Mononuclear cell (primary cell): Measurements from ENCODE around the gene VRTN. TPM values are rescaled to one million over a fixed set of nuclear protein-coding genes. Genes with fewer than 3 reads are reported as not detected.

Source experiments
- H3K27me3 ChIP-seq: 2 replicates; pipeline ENCODE4 v1.6.0; 2011; ENCODE audit warnings: low read length, control low read depth; ENCODE audit not compliant: insufficient read depth
- H3K4me1 ChIP-seq: 2 replicates; pipeline ENCODE4 v1.5.1; 2011; ENCODE audit warnings: mild to moderate bottlenecking, low read length, control low read depth; ENCODE audit not compliant: insufficient read depth
- H3K4me3 ChIP-seq: 2 replicates; pipeline ENCODE4 v1.5.1; 2011; ENCODE audit warnings: mild to moderate bottlenecking, low read length, moderate library complexity
- H3K9me3 ChIP-seq: 2 replicates; pipeline ENCODE4 v1.5.1; 2011; ENCODE audit warnings: low read depth, mild to moderate bottlenecking, control low read depth, low read length
- total RNA-seq: library from RNA; depleted of rRNA; stranded (reverse); fragments of >200 nt; gene quantifications from one replicate; pipeline ENCODE4 v1.2.3, GENCODE V29; 2012

Gene VRTN
- total RNA-seq, 1 donor: not detected

- Histone ChIP-seq H3K27me3 (no peaks in the 10 kb centered on the region), H3K9me3 (no peaks in the 10 kb centered on the region), H3K4me1 (peaks cover 25% of the 10 kb centered on the region), H3K4me3 (no peak overlapping the region)
Measured at GRCh38 chr14:74400919-74401503, 52.7 kb downstream of the VRTN start.

GRCh38 chr14:74401504-74402241 lies 53.4 kb downstream of the VRTN start:
- Histone ChIP-seq H3K9me3 (no peaks in the 10 kb centered on the region), H3K4me1 (peaks cover 25% of the 10 kb centered on the region), H3K4me3 (peak overlapping the region; percentile 15), H3K27me3 (no peaks in the 10 kb centered on the region)

GRCh38 chr14:74402401-74403251 lies 54.4 kb downstream of the VRTN start:
- no peak overlapping the region for H3K4me3 ChIP-seq
- H3K4me1 ChIP-seq: peaks cover 25% of the 10 kb centered on the region
- H3K9me3 ChIP-seq: no peaks in the 10 kb centered on the region
- H3K27me3 ChIP-seq: no peaks in the 10 kb centered on the region

GRCh38 chr14:74403619-74404417 lies 55.5 kb downstream of the VRTN start:
- Histone ChIP-seq H3K4me1 (peaks cover 25% of the 10 kb centered on the region), H3K27me3 (no peaks in the 10 kb centered on the region)

GRCh38 chr14:74404435-74404834 lies 56.2 kb downstream of the VRTN start:
- Histone ChIP-seq H3K4me1 (peaks cover 25% of the 10 kb centered on the region), H3K9me3 (no peaks in the 10 kb centered on the region), H3K27me3 (no peaks in the 10 kb centered on the region), H3K4me3 (no peak overlapping the region)

More at GRCh38 chr14:74403619-74404417, 55.5 kb downstream of the VRTN start:
- Histone ChIP-seq H3K4me3 (no peak overlapping the region), H3K9me3 (no peaks in the 10 kb centered on the region)

- no peaks in the 10 kb centered on the region for H3K27me3 ChIP-seq
- H3K4me1 ChIP-seq: peaks cover 25% of the 10 kb centered on the region
- no peaks in the 10 kb centered on the region for H3K9me3 ChIP-seq
- no peak overlapping the region for H3K4me3 ChIP-seq
Measured at GRCh38 chr14:74405663-74406062, 57.4 kb downstream of the VRTN start.

GRCh38 chr14:74407021-74407800 lies 58.9 kb downstream of the VRTN start:
- no peak overlapping the region for H3K4me3 ChIP-seq
- no peaks in the 10 kb centered on the region for H3K27me3 ChIP-seq
- no peaks in the 10 kb centered on the region for H3K9me3 ChIP-seq
- H3K4me1 ChIP-seq: peaks cover 9% of the 10 kb centered on the region

- H3K9me3 ChIP-seq: no peaks in the 10 kb centered on the region
- H3K27me3 ChIP-seq: no peaks in the 10 kb centered on the region
- H3K4me1 ChIP-seq: peaks cover 4% of the 10 kb centered on the region
- H3K4me3 ChIP-seq: no peak overlapping the region
Measured at GRCh38 chr14:74407801-74408154, 59.5 kb downstream of the VRTN start.

GRCh38 chr14:74408870-74409269 lies 60.6 kb downstream of the VRTN start:
- Histone ChIP-seq H3K9me3 (no peaks in the 10 kb centered on the region), H3K4me3 (no peak overlapping the region)

GRCh38 chr14:74409441-74409840 lies 61.2 kb downstream of the VRTN start:
- H3K4me3 ChIP-seq: no peak overlapping the region
- no peaks in the 10 kb centered on the region for H3K4me1 ChIP-seq
- H3K27me3 ChIP-seq: no peaks in the 10 kb centered on the region
- no peaks in the 10 kb centered on the region for H3K9me3 ChIP-seq

More at GRCh38 chr14:74408870-74409269, 60.6 kb downstream of the VRTN start:
- Histone ChIP-seq H3K27me3 (no peaks in the 10 kb centered on the region), H3K4me1 (no peaks in the 10 kb centered on the region)

Other genes starting within 250 kb of the VRTN start
- gene VSX2, start 109.0 kb upstream of the VRTN start, total RNA-seq: not detected
- gene ABCD4, start 45.5 kb upstream of the VRTN start, total RNA-seq: 32.6 TPM
- gene SYNDIG1L, start 77.7 kb downstream of the VRTN start, total RNA-seq: not detected
- gene NPC2, start 144.8 kb downstream of the VRTN start, total RNA-seq: 166 TPM
- gene ISCA2, start 145.3 kb downstream of the VRTN start, total RNA-seq: 17.1 TPM